ENCODE results near the gene MRC1. TPM values are rescaled to one million over a fixed set of nuclear protein-coding genes. Genes with fewer than 3 reads are reported as not detected.

Gene MRC1
- total and polyA plus RNA-seq, 3 experiments from 2014 or later = 1.4 TPM; not detected in 1

DNA sequence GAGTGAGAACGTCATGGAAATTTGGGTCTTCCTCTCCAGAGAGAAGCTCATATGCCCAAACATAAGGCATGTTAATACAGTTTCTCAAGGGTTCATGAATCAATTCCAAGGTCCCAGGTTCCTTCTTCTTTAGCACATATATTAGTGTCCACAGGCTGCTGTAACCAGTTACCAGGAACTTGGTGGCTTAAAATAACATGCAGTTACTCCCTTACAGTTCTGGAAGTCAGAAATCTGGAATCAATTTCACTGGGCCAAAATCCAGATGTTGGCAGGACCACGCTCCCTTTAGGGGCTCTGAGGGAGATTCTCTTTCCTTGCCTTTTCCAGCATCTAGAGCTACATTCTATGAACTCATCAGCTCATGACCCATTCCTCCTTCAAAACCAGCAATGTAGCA lies 64.8 kb downstream of the MRC1 start:
- POLR2A ChIA-PET = no interaction called here
- no peak overlapping the region for H3K4me3 ChIP-seq (ENCODE audit: low read length)
- no peak overlapping the region for H3K27ac Mint-ChIP-seq
- no peaks in the 10 kb centered on the region for H3K4me1 ChIP-seq (ENCODE audit: insufficient read depth, low read length)
- H3K27me3 Mint-ChIP-seq = no peaks in the 10 kb centered on the region
- CTCF ChIA-PET = interaction anchor here (1.2 kb wide), 1 partner anchor 8 kb away, joined by 3 read pairs; no protein-coding TSS in a partner anchor
- H3K36me3 ChIP-seq (ENCODE audit: insufficient read depth, low read length) = no peaks in the 10 kb centered on the region
- H3K27ac ChIP-seq (ENCODE audit: low read depth, low read length) = no peak overlapping the region
- no peaks in the 10 kb centered on the region for H3K9me3 ChIP-seq (ENCODE audit: low read length)
- H3K27me3 ChIP-seq (ENCODE audit: insufficient read depth, low read length, poor library complexity, severe bottlenecking) = no peaks in the 10 kb centered on the region
- no peaks in the 10 kb centered on the region for H3K4me1 Mint-ChIP-seq
- H3K36me3 Mint-ChIP-seq = no peaks in the 10 kb centered on the region
- H3K9me3 Mint-ChIP-seq = no peaks in the 10 kb centered on the region
- no peak for DNase-seq
- no peak overlapping the region for H3K4me3 Mint-ChIP-seq

DNA sequence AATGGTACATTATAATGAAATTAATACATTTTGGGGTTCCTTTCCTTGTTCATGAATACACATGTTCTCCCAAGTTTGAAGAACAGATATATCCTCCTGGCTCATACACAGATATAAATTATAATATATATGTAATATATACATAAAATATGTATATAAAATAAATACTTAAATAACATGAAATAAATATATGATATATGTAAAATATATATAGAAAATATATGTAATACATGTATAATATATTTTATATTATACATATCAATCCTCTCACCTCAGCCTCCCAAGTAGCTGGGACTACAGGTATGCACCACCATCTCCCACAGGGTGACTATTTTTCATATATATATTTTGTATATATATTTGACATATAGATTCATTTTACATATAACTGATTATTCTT lies 68.0 kb downstream of the MRC1 start:
- ChIA-PET POLR2A (no interaction called here), CTCF (no interaction called here)
- Histone ChIP-seq H3K27ac (ENCODE audit: low read depth, low read length) (no peak overlapping the region), H3K4me3 (ENCODE audit: low read length) (no peak overlapping the region), H3K9me3 (ENCODE audit: low read length) (no peaks in the 10 kb centered on the region), H3K4me1 (ENCODE audit: insufficient read depth, low read length) (no peaks in the 10 kb centered on the region), H3K27me3 (ENCODE audit: insufficient read depth, low read length, poor library complexity, severe bottlenecking) (no peaks in the 10 kb centered on the region), H3K36me3 (ENCODE audit: insufficient read depth, low read length) (no peaks in the 10 kb centered on the region)
- no peak overlapping the region for H3K27ac Mint-ChIP-seq
- DNase-seq = no peak
- no peaks in the 10 kb centered on the region for H3K27me3 Mint-ChIP-seq
- no peaks in the 10 kb centered on the region for H3K36me3 Mint-ChIP-seq
- H3K9me3 Mint-ChIP-seq = no peaks in the 10 kb centered on the region
- H3K4me3 Mint-ChIP-seq = no peak overlapping the region
- no peaks in the 10 kb centered on the region for H3K4me1 Mint-ChIP-seq

DNA sequence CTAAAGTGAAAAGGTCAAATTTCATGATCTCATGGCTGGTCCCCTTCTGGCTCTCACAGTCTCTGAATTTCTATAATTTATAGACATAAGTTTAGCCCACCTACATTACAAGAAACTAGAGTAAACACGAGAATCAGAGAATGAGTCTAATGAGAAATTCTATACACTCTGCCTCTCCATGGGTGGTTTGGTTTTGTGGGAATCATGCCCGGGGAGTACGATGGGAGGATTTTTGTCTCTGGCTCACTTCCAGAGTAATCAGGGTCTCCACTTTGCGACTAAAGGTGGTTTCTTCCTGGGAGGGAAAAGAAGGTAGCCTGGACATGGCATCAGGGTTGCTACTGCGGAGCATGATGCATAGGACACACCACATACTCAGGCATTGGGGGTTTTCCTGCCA lies 69.7 kb downstream of the MRC1 start:
- H3K9me3 ChIP-seq (ENCODE audit: low read length) = no peaks in the 10 kb centered on the region
- H3K27ac Mint-ChIP-seq = no peak overlapping the region
- H3K4me3 Mint-ChIP-seq = no peak overlapping the region
- H3K27me3 Mint-ChIP-seq = no peaks in the 10 kb centered on the region
- CTCF ChIA-PET = no interaction called here
- no peaks in the 10 kb centered on the region for H3K36me3 ChIP-seq (ENCODE audit: insufficient read depth, low read length)
- H3K9me3 Mint-ChIP-seq = peaks cover 0 to 3% (median 0%) of the 10 kb centered on the region in 5 donors
- no peaks in the 10 kb centered on the region for H3K4me1 Mint-ChIP-seq
- POLR2A ChIA-PET = no interaction called here
- H3K27me3 ChIP-seq (ENCODE audit: insufficient read depth, low read length, poor library complexity, severe bottlenecking) = no peaks in the 10 kb centered on the region
- DNase-seq = no peak
- no peaks in the 10 kb centered on the region for H3K36me3 Mint-ChIP-seq
- H3K4me3 ChIP-seq (ENCODE audit: low read length) = no peak overlapping the region
- H3K27ac ChIP-seq (ENCODE audit: low read depth, low read length) = no peak overlapping the region
- H3K4me1 ChIP-seq (ENCODE audit: insufficient read depth, low read length) = no peaks in the 10 kb centered on the region

DNA sequence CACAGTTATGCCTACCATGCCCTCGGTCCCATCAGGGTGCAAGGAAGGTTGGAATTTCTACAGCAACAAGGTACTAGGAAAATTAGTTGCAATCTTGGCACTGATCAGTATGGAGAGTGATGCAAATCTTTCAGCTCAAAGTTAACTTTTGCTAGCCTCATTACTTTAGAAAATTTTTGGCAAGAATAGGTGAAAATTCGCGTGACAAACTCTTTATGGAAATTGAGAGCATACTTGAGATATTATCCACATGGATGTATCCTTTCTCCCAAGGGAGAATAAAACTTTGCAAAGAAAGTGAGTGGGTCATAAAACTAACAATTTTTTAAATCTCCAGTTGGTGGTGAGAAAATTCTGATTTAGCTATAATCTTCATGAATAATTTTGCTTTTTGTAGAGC lies 71.5 kb downstream of the MRC1 start:
- POLR2A ChIA-PET = no interaction called here
- no peak overlapping the region for H3K4me3 ChIP-seq (ENCODE audit: low read length)
- Mint-ChIP-seq H3K4me3 (no peak overlapping the region), H3K9me3 (peaks cover 0 to 10% (median 3%) of the 10 kb centered on the region in 5 donors), H3K27me3 (peaks cover 0 to 2% of the 10 kb centered on the region in 2 donors), H3K27ac (no peak overlapping the region), H3K36me3 (no peaks in the 10 kb centered on the region), H3K4me1 (no peaks in the 10 kb centered on the region)
- no peak for DNase-seq
- H3K36me3 ChIP-seq (ENCODE audit: insufficient read depth, low read length) = no peaks in the 10 kb centered on the region
- H3K4me1 ChIP-seq (ENCODE audit: insufficient read depth, low read length) = no peaks in the 10 kb centered on the region
- CTCF ChIA-PET = no interaction called here
- H3K27me3 ChIP-seq (ENCODE audit: insufficient read depth, low read length, poor library complexity, severe bottlenecking) = no peaks in the 10 kb centered on the region
- H3K9me3 ChIP-seq (ENCODE audit: low read length) = no peaks in the 10 kb centered on the region
- H3K27ac ChIP-seq (ENCODE audit: low read depth, low read length) = no peak overlapping the region

DNA sequence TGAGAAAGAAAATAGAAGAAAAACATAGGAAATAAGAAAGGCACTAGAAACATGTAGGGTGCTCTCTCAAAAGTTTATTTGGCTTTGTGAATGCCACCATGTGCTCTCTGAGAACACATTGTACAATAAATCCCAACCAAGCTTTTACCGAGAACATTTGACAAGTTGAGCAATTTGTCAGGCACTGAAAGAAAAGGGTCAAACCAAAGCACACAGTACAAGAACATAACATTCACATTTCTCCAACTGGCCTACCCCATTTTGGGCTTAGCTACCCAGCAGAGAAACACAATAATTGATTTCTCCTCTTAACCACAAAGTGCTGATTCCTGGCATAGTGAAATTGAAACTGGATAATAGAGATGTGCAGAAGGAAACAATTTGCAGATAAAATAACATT lies 73.4 kb downstream of the MRC1 start:
- Mint-ChIP-seq H3K27me3 (peaks cover 0 to 2% of the 10 kb centered on the region in 2 donors), H3K36me3 (no peaks in the 10 kb centered on the region), H3K4me1 (no peaks in the 10 kb centered on the region), H3K27ac (no peak overlapping the region), H3K9me3 (peaks cover 0 to 11% (median 3%) of the 10 kb centered on the region in 5 donors), H3K4me3 (no peak overlapping the region)
- no peaks in the 10 kb centered on the region for H3K36me3 ChIP-seq (ENCODE audit: insufficient read depth, low read length)
- no peak for DNase-seq
- H3K27me3 ChIP-seq (ENCODE audit: insufficient read depth, low read length, poor library complexity, severe bottlenecking) = no peaks in the 10 kb centered on the region
- ChIA-PET POLR2A (no interaction called here), CTCF (no interaction called here)
- no peak overlapping the region for H3K27ac ChIP-seq (ENCODE audit: low read depth, low read length)
- no peaks in the 10 kb centered on the region for H3K4me1 ChIP-seq (ENCODE audit: insufficient read depth, low read length)
- H3K9me3 ChIP-seq (ENCODE audit: low read length) = no peaks in the 10 kb centered on the region
- H3K4me3 ChIP-seq (ENCODE audit: low read length) = no peak overlapping the region

DNA sequence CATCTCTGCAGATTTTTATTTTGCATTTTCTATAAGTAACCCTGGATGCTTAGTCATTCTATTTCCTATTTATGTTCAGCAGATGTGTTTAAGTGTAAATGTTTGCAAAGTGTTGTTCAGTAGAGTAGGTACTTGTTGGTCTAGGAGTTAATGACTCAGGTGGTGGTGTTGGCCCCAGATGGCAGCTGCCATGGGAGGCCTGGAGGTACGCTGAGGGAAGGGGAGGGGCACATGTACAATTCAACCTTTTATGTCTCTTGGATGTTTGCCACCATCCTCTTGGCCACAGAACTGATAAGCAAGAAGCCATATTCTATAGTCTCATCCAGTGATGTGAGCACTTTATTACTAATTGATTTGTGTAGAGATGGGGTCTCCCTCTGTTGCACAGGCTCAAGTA lies 74.5 kb downstream of the MRC1 start:
- Mint-ChIP-seq H3K9me3 (peaks cover 0 to 11% (median 3%) of the 10 kb centered on the region in 5 donors), H3K4me3 (no peak overlapping the region), H3K27me3 (peaks cover 0 to 2% of the 10 kb centered on the region in 2 donors), H3K36me3 (no peaks in the 10 kb centered on the region), H3K4me1 (no peaks in the 10 kb centered on the region), H3K27ac (no peak overlapping the region)
- CTCF ChIA-PET = no interaction called here
- Histone ChIP-seq H3K9me3 (ENCODE audit: low read length) (no peaks in the 10 kb centered on the region), H3K27ac (ENCODE audit: low read depth, low read length) (no peak overlapping the region), H3K36me3 (ENCODE audit: insufficient read depth, low read length) (no peaks in the 10 kb centered on the region), H3K4me1 (ENCODE audit: insufficient read depth, low read length) (no peaks in the 10 kb centered on the region), H3K27me3 (ENCODE audit: insufficient read depth, low read length, poor library complexity, severe bottlenecking) (no peaks in the 10 kb centered on the region), H3K4me3 (ENCODE audit: low read length) (no peak overlapping the region)
- POLR2A ChIA-PET = no interaction called here
- DNase-seq = no peak

DNA sequence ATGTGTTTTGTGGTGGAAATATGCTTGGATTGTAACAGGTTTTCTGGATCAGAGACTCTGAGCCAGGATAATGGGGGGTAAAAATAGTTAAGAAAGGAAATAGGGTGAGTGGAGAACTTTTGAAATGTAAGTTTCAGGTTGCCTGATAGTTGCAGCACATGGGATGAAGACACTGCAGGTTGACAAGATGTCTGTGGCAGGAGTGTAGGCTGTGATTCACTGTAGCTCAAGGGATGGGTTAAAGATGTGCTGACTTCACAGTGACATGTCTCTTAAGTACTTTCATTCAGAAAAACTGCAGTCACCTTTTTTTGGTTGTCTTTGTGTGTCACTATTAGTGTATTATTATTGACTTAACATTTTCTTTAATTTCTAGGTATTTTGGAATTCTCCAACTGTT lies 79.0 kb downstream of the MRC1 start:
- Mint-ChIP-seq H3K4me3 (no peak overlapping the region), H3K27ac (no peak overlapping the region), H3K36me3 (no peaks in the 10 kb centered on the region), H3K9me3 (peaks cover 0 to 11% (median 3%) of the 10 kb centered on the region in 5 donors), H3K27me3 (peaks cover 0 to 2% of the 10 kb centered on the region in 2 donors), H3K4me1 (no peaks in the 10 kb centered on the region)
- H3K4me3 ChIP-seq (ENCODE audit: low read length) = no peak overlapping the region
- no peaks in the 10 kb centered on the region for H3K9me3 ChIP-seq (ENCODE audit: low read length)
- H3K36me3 ChIP-seq (ENCODE audit: insufficient read depth, low read length) = no peaks in the 10 kb centered on the region
- no peak for DNase-seq
- ChIA-PET CTCF (no interaction called here), POLR2A (no interaction called here)
- no peaks in the 10 kb centered on the region for H3K27me3 ChIP-seq (ENCODE audit: insufficient read depth, low read length, poor library complexity, severe bottlenecking)
- no peaks in the 10 kb centered on the region for H3K4me1 ChIP-seq (ENCODE audit: insufficient read depth, low read length)
- H3K27ac ChIP-seq (ENCODE audit: low read depth, low read length) = no peak overlapping the region

DNA sequence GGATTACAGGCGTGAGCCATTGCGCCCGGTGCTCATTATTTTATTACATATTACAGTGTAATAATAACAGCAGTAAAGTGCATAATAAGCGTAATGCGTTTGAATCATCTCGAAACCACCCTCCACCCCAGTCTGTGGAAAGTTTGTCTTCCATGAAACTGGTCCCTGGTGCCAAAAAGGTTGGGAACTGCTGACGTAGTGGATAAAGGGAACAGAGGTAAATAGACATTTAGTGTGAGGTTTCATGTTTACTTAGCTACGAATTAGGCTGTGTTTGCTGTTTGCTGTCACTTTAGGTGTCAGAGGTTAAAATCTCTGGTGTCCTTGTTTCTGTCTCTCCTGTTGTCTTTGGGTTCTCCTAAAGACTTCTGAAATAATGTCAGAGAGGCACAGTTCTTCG lies 82.3 kb downstream of the MRC1 start:
- no peaks in the 10 kb centered on the region for H3K4me1 Mint-ChIP-seq

DNA sequence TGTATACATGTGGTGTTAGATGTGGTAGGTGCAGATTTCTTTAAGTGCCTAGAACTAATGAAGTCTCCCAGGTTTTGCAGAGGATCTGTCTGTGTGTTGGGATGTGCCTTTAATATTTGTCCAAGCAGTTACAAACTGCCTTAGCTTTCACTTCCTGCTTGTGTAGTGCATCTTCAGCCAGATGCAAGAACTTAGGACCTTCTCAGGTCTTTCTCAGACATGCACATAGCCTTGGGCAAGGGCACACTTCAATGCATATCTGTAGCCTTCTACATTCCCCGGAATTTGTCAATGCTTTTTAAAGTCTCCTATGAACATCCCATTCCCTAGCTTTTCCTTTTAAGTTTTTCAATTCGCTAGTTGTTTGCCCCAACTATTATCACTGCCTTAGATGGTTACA lies 95.4 kb downstream of the MRC1 start:
- Histone ChIP-seq H3K9me3 (ENCODE audit: low read length) (no peaks in the 10 kb centered on the region), H3K27me3 (ENCODE audit: insufficient read depth, low read length, poor library complexity, severe bottlenecking) (no peaks in the 10 kb centered on the region), H3K4me1 (ENCODE audit: insufficient read depth, low read length) (no peaks in the 10 kb centered on the region), H3K27ac (ENCODE audit: low read depth, low read length) (no peak overlapping the region), H3K4me3 (ENCODE audit: low read length) (no peak overlapping the region), H3K36me3 (ENCODE audit: insufficient read depth, low read length) (no peaks in the 10 kb centered on the region)
- DNase-seq = no peak
- Mint-ChIP-seq H3K27me3 (peaks cover 0 to 1% of the 10 kb centered on the region in 2 donors), H3K9me3 (peaks cover 0 to 7% (median 0%) of the 10 kb centered on the region in 5 donors), H3K4me3 (no peak overlapping the region), H3K27ac (no peak overlapping the region), H3K36me3 (peaks cover 0 to 3% (median 0%) of the 10 kb centered on the region in 3 donors), H3K4me1 (no peaks in the 10 kb centered on the region)
- POLR2A ChIA-PET = no interaction called here
- CTCF ChIA-PET = no interaction called here

More for the DNA sequence above, 82.3 kb downstream of the MRC1 start:
- H3K4me3 Mint-ChIP-seq = no peak overlapping the region
- POLR2A ChIA-PET = no interaction called here
- Histone ChIP-seq H3K4me3 (ENCODE audit: low read length) (no peak overlapping the region), H3K4me1 (ENCODE audit: insufficient read depth, low read length) (no peaks in the 10 kb centered on the region), H3K27ac (ENCODE audit: low read depth, low read length) (no peak overlapping the region), H3K9me3 (ENCODE audit: low read length) (no peaks in the 10 kb centered on the region), H3K36me3 (ENCODE audit: insufficient read depth, low read length) (no peaks in the 10 kb centered on the region), H3K27me3 (ENCODE audit: insufficient read depth, low read length, poor library complexity, severe bottlenecking) (no peaks in the 10 kb centered on the region)
- no peaks in the 10 kb centered on the region for H3K36me3 Mint-ChIP-seq
- H3K9me3 Mint-ChIP-seq = no peaks in the 10 kb centered on the region
- CTCF ChIA-PET = no interaction called here
- H3K27ac Mint-ChIP-seq = no peak overlapping the region
- H3K27me3 Mint-ChIP-seq = peaks cover 0 to 2% of the 10 kb centered on the region in 2 donors
- DNase-seq = no peak

Measured in CD8-positive, alpha-beta memory T cell (primary cell).